ENCODE results near the gene BMP10.

Gene BMP10

DNA sequence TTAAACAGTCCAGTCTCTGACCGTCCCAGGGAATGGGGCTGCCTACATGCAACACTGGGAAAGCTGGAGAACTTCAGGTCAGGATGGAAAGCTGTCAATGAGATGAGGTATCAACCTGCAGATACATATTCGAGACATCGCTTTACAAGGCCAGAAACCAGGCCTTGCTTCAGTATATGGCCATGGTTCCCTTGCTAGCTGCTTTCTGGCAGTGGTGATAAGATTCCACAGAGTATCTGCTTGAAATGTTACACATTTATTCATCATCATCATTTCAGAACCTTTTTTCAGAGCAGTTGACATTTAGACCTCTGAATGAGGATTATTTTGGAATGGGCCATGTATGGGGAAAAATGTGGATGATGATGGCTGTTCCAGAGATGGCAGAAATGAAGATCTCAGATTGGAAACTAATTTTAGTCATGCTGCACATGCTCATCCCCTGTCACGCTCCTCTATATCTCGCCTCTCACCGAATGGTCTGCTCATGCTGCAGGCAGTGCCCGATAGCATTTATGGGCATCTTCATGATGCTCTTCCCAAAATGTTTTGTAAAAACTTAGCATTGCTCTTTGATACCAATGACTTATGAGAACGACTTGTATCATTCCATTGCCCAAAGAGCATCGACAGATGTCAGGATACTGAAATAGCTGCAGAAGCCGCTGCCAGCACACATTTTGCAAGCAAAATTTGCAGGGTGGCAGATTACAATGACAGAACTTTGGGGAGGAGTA is 14.0 kb upstream of the BMP10 start:
- no peaks in the 10 kb centered on the region for H3F3A ChIP-seq (ENCODE audit: insufficient read depth, low read length)
- no peak for TF ChIP-seq EZH2 (IDR thresholded peaks at IDR 0.05; ENCODE audit: borderline replicate concordance, low read length)
- TF ChIP-seq, protein P1, sequence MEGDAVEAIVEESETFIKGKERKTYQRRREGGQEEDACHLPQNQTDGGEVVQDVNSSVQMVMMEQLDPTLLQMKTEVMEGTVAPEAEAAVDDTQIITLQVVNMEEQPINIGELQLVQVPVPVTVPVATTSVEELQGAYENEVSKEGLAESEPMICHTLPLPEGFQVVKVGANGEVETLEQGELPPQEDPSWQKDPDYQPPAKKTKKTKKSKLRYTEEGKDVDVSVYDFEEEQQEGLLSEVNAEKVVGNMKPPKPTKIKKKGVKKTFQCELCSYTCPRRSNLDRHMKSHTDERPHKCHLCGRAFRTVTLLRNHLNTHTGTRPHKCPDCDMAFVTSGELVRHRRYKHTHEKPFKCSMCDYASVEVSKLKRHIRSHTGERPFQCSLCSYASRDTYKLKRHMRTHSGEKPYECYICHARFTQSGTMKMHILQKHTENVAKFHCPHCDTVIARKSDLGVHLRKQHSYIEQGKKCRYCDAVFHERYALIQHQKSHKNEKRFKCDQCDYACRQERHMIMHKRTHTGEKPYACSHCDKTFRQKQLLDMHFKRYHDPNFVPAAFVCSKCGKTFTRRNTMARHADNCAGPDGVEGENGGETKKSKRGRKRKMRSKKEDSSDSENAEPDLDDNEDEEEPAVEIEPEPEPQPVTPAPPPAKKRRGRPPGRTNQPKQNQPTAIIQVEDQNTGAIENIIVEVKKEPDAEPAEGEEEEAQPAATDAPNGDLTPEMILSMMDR (IDR thresholded peaks at IDR 0.05; ENCODE audit: low read length), result no peak
- H2AFZ ChIP-seq (ENCODE audit: low read length), result no peak overlapping the region
- H3K9me2 ChIP-seq (ENCODE audit: low read depth, low read length), result no peaks in the 10 kb centered on the region
- H3K36me3 ChIP-seq (ENCODE audit: insufficient read depth, low read length), result no peaks in the 10 kb centered on the region
- H3K27ac ChIP-seq (ENCODE audit: low read depth, low read length, poor library complexity, severe bottlenecking), result no peak overlapping the region
- H3K4me2 ChIP-seq (ENCODE audit: low read length), result no peak overlapping the region
- H3K27me3 ChIP-seq (ENCODE audit: insufficient read depth, low read length), result no peaks in the 10 kb centered on the region
- no peaks in the 10 kb centered on the region for H3K4me1 ChIP-seq (ENCODE audit: insufficient read depth, low read length, severe bottlenecking)
- H3K9ac ChIP-seq (ENCODE audit: low read length), result no peak overlapping the region
- no peaks in the 10 kb centered on the region for H3K79me2 ChIP-seq (ENCODE audit: insufficient read depth, low read length)
- no peaks in the 10 kb centered on the region for H3K9me3 ChIP-seq (ENCODE audit: low read length)
- no peak overlapping the region for H3K4me3 ChIP-seq (ENCODE audit: low read depth, low read length, poor library complexity, severe bottlenecking)
- H4K20me1 ChIP-seq (ENCODE audit: insufficient read depth, low read length), result no peaks in the 10 kb centered on the region

DNA sequence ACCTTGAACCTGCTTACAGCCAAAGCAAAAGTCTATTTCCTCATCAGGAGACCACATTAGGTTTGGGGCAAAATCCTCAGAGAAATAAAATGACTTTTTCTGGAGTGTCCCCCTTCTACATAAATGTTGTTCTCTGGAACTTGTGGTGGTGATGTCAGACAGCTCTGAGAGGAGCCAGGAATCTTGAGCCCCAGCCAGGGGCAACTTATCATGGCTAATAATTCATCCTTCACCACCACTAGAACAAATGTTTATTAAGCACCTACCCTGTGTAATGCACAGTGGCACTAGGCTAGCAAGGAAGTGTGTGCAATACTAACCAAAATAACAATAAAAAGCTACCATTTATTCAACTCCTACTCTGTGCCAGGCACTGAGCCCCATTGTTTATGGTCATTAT is 9.0 kb upstream of the BMP10 start:
- H4K20me1 ChIP-seq (ENCODE audit: insufficient read depth, low read length), result no peaks in the 10 kb centered on the region
- H2AFZ ChIP-seq (ENCODE audit: low read length), result no peak overlapping the region
- no peaks in the 10 kb centered on the region for H3K36me3 ChIP-seq (ENCODE audit: insufficient read depth, low read length)
- H3K9me3 ChIP-seq (ENCODE audit: low read length), result no peaks in the 10 kb centered on the region
- H3K4me1 ChIP-seq (ENCODE audit: insufficient read depth, low read length, severe bottlenecking), result no peaks in the 10 kb centered on the region
- no peak overlapping the region for H3K27ac ChIP-seq (ENCODE audit: low read depth, low read length, poor library complexity, severe bottlenecking)
- H3K79me2 ChIP-seq (ENCODE audit: insufficient read depth, low read length), result no peaks in the 10 kb centered on the region
- no peaks in the 10 kb centered on the region for H3K9me2 ChIP-seq (ENCODE audit: low read depth, low read length)
- no peak overlapping the region for H3K4me3 ChIP-seq (ENCODE audit: low read depth, low read length, poor library complexity, severe bottlenecking)
- TF ChIP-seq EZH2 (IDR thresholded peaks at IDR 0.05; ENCODE audit: borderline replicate concordance, low read length), result no peak
- TF ChIP-seq, protein P1 (IDR thresholded peaks at IDR 0.05; ENCODE audit: low read length), result no peak
- H3F3A ChIP-seq (ENCODE audit: insufficient read depth, low read length), result no peaks in the 10 kb centered on the region
- H3K9ac ChIP-seq (ENCODE audit: low read length), result no peak overlapping the region
- no peaks in the 10 kb centered on the region for H3K27me3 ChIP-seq (ENCODE audit: insufficient read depth, low read length)
- H3K4me2 ChIP-seq (ENCODE audit: low read length), result no peak overlapping the region

DNA sequence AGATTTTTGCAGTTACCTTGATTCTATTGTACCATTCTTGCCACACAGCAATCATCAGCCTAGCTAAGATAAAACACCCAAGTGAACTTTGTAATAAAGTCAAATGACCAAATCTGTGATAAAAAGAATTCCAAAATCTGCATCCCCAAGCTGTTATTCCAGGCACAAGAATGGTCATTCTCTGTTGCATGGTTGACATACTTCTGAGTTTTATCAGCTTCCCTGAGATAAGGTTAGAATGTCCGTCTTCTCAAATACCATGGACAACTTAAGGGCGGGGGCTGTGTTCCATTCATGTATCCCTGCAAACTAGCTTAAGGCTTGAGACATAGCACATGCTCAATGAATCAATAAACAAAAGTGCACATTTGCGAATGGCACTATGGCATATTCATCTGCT is 8.1 kb upstream of the BMP10 start:
- Histone ChIP-seq H3F3A (ENCODE audit: insufficient read depth, low read length) (no peaks in the 10 kb centered on the region), H2AFZ (ENCODE audit: low read length) (no peak overlapping the region), H3K9me3 (ENCODE audit: low read length) (no peaks in the 10 kb centered on the region), H3K27ac (ENCODE audit: low read depth, low read length, poor library complexity, severe bottlenecking) (no peak overlapping the region), H3K4me1 (ENCODE audit: insufficient read depth, low read length, severe bottlenecking) (no peaks in the 10 kb centered on the region), H3K4me2 (ENCODE audit: low read length) (no peak overlapping the region), H3K27me3 (ENCODE audit: insufficient read depth, low read length) (no peaks in the 10 kb centered on the region), H4K20me1 (ENCODE audit: insufficient read depth, low read length) (no peaks in the 10 kb centered on the region), H3K9ac (ENCODE audit: low read length) (no peak overlapping the region), H3K79me2 (ENCODE audit: insufficient read depth, low read length) (no peaks in the 10 kb centered on the region), H3K4me3 (ENCODE audit: low read depth, low read length, poor library complexity, severe bottlenecking) (no peak overlapping the region), H3K9me2 (ENCODE audit: low read depth, low read length) (no peaks in the 10 kb centered on the region), H3K36me3 (ENCODE audit: insufficient read depth, low read length) (no peaks in the 10 kb centered on the region)
- TF ChIP-seq, protein P1 (IDR thresholded peaks at IDR 0.05; ENCODE audit: low read length), result no peak
- TF ChIP-seq EZH2 (IDR thresholded peaks at IDR 0.05; ENCODE audit: borderline replicate concordance, low read length), result no peak
